Transverse colon (tissue), 4 donors: ENCODE measurements around the gene CYSLTR1.

ENCODE experiments used
- CTCF ChIP-seq, 5 experiments: fragments of 200-600 bp in 3 of 5; fragments of 450-650 bp in 2 of 5; sonication (generic) in 3 of 5; IDR thresholded peaks; 1 replicate in 2 of 5; 2 replicates in 3 of 5; pipeline ENCODE4 v1.5.1; 2016 to 2017; ENCODE audit warnings: antibody characterized with exemption in 5 of 5, inconsistent platforms in 3 of 5, mild to moderate bottlenecking in 2 of 5, moderate library complexity in 1 of 5
- EP300 ChIP-seq: sonication (generic); formaldehyde crosslinking; IDR thresholded peaks from one replicate; pipeline ENCODE4 v1.6.1; 2017; ENCODE audit warnings: antibody characterized with exemption, low read depth
- POLR2A ChIP-seq: fragments of 450-650 bp; IDR thresholded peaks from one replicate; pipeline ENCODE4 v1.6.1; 2016; ENCODE audit warnings: antibody characterized with exemption, mild to moderate bottlenecking, moderate library complexity
- POLR2AphosphoS5 ChIP-seq, 3 donors: sonication (generic); formaldehyde crosslinking; IDR thresholded peaks; one replicate each; pipeline ENCODE4 v1.6.1; 2016; ENCODE audit warnings: antibody characterized with exemption in 3 of 3

DNA sequence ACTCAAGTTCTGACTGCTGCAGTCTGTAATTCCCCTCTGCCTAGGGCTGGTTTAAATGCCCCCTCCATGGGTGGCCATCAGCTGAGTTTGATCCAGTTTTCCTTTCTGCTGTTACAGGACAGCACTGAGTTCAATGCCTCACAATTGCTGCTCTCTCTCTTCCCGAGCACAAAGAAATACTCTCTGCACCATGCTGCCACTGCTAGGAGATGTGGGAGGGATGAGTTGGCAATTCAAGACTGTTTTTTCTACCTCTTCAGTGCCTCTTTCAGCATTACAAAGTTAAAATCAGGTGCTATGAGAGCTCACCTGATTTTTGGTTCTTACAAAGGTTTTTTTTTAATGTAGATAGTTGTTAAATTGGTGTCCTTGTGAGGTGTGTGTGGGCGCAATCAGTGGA is 24.3 kb downstream of the CYSLTR1 start:
- TF ChIP-seq POLR2A (no peak), CTCF (IDR thresholded peaks at IDR 0.05) (no peak), POLR2AphosphoS5 (IDR thresholded peaks at IDR 0.05) (no peak), EP300 (no peak)
